ENCODE measurements around the gene ADORA1.

Gene ADORA1

GRCh38 chr1:203095061-203095690, 32.4 kb upstream of the ADORA1 start:
- no peak for DNase-seq

GRCh38 chr1:203096566-203096965, 31.0 kb upstream of the ADORA1 start:
- no peak for DNase-seq

GRCh38 chr1:203097001-203097400, 30.5 kb upstream of the ADORA1 start:
- no peak for DNase-seq

- no peak for DNase-seq
These were observed 29.1 kb upstream of the ADORA1 start for GRCh38 chr1:203098445-203098844.

DNA sequence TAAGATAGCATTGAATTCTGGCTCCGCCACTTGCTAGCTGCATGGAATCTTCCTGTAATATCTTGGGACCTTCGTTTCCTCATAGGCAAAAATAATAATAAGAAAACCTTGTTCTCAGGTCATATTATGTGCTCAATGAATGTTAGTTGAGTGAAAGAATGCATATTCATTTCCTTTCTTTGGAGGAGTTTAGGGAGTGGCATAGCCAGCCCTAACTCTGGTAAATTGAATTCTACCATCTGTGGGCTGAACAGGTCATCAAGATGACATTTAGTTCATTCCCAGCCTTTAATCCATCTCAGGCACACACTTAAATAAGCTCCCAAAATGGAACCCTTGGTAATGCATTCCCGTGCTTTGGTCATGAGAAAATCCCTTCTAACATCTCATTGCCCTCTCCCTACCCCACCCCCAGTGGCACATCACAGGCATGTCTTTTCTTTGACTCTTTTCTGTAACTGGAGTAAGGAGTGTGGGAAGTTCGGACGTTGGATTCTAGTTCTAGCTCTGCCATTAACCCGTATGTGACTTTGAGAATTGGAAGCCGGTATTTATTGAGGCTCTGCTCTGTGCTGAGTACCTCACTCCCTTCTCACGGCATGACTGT, 28.5 kb upstream of the ADORA1 start:
- no peak for DNase-seq

- no peak for DNase-seq
These were observed 27.6 kb upstream of the ADORA1 start for GRCh38 chr1:203099805-203100515.

GRCh38 chr1:203100516-203100869, 27.0 kb upstream of the ADORA1 start:
- DNase-seq, result no peak

DNA sequence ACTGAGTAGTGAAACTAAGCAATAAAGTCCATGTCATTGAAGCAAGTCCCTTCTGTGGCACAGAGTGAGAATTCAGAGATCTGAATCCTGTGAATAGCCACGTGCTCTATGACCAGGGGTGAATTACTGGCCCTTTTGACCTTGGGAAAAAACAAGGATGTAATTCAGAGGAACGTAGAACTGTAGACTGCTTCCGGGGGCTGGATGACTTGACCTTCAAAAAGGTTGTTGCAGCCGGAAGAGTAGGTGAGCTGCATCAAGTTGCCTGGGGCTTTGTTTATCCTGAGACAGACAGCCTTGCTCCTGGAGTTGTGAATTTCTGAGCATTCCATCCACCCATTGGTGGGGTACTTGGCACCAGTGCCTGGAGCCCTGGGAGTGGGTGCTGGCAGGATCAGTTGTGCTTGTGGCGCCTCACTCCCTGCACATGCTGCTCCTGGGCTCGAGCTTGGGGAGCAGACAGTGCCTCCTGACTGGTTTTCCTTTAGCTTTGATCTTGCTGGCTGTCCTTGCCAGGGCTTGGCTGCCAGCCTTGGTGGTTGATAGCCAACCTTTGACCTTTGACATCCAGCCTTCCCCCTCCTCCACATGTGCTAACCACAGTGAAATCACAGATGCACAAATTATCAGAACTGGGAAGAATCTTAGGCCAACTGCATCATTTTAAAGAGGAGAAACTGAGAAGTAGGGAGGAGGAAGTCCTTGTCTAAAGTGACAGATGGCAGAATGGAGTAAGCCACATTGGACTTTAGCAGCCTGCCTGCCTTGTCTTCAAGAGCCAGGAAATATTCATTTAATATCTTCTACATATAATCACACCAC, 25.5 kb upstream of the ADORA1 start:
- no peak for DNase-seq

GRCh38 chr1:203103216-203103615, 24.3 kb upstream of the ADORA1 start:
- no peak for DNase-seq

DNA sequence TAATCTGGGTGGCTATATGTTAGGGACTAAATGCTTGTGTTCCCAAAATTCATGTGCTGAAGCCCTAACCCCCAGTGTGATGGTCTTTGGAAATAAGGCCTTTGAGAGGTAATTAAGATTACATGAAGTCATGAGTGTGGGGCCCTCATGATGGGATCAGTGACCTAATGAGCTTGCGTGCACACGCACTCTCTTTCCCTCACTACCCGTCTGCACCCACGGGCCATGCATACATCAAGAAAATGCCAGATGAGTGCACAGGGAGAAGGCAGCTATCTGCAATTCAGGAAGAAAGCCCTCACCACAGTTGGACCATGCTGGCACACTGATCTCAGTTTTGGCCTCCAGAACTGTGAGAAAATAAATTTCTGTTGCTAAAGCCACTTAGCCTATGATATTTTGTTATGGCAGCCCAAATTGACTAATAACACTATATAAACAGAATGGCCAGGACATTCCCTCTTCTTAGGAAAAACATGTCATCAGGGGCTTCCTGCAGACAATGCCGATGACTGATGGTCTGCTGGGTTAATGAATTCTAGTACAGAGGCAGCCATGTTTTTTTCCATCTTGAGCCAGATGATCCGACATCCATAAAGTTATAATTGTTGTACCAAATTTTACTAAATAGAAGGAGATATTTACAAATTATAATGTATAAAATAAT, 23.6 kb upstream of the ADORA1 start:
- DNase-seq, result no peak

DNA sequence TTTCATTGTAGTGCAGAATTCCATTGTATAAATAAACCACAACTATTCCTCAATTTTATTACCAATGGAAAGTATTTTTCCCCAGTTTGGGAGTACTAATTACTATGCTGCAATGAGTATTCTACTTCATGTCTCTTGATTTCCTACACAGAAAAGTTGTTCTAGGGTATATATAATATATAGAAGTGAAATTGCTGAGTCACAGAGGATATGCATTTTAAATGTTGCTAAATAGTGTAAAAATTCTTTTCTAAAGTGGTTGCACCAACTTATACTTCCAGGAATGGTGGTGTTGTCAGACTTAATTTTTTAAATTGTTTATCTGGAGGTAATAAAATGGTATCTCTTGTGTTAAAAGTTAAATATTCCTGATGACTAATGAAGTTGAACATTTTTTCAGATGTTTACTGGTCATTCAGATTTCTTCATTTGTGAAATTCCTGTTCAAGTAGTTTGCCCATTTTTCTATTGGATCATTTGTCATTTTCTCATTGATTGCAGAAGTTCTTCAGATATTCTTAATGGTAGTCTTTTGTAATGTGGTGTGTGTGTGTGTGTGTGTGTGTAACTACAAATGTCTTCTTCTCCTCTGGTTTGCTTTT, 22.6 kb upstream of the ADORA1 start:
- DNase-seq, result no peak

GRCh38 chr1:203112475-203112874, 15.1 kb upstream of the ADORA1 start:
- no peak for DNase-seq

GRCh38 chr1:203113308-203113707, 14.2 kb upstream of the ADORA1 start:
- no peak for DNase-seq

- no peak for DNase-seq
These were observed 13.3 kb upstream of the ADORA1 start for GRCh38 chr1:203114202-203114601.

GRCh38 chr1:203116091-203116820, 11.3 kb upstream of the ADORA1 start:
- DNase-seq, result no peak

GRCh38 chr1:203117611-203118575, 9.6 kb upstream of the ADORA1 start:
- DNase-seq, result peak; percentile 8 to 10

DNA sequence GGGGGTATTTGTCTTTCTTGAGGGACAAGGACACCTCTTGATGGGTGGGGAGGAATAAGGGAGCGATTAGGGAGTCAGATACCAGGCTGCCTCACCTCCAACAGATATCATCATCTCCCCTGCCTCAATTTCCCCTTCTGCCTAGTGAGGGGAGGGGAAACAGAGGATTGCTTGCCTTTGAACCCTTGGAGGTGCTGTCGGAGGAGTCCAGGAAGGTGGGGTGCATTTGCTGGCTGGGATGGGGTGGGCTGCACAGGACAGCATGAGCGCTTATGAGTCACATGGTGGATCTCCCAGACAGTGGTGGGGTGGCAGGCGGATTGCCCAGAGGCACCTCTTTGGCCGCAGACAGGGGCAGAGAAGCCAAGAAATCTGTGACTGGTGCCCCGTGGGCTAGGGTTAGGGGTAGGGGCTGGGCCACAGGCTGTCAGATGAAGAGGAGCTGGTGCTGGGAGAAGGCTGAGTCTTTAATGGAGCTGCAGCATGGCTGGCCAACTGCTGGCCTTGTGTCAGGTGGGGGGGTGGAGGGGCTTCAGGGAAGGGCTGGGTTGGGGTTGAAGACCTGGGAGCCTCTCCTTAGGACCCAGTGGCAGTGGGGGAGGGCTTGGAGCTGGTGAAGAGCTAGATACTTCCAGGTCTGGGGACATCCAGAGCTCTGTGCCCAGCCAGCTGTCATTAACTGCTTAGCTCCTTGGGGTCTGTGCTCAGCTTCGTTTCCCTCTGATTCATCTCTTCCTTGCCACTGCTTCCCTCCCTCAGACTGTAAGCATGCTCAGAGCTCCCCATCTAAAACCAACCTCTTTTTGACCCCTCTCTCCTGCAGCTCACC, 7.0 kb upstream of the ADORA1 start:
- DNase-seq, result no peak

- DNase-seq, result peak; percentile 73 to 80
These were observed 6.1 kb upstream of the ADORA1 start for GRCh38 chr1:203121186-203122015.

GRCh38 chr1:203122159-203122558, 5.4 kb upstream of the ADORA1 start:
- DNase-seq, result no peak
